ENCODE results near the gene TCF4. TPM values are rescaled to one million over a fixed set of nuclear protein-coding genes. Genes with fewer than 3 reads are reported as not detected.

The TCF4 gene
- total RNA-seq, 1 experiment from 2014 or later = 2.3 TPM

- no peaks in the 10 kb centered on the region for H3K9me3 ChIP-seq (ENCODE audit: control insufficient read depth, insufficient read depth, low read depth, low read length)
- CTCF ChIA-PET = interaction anchor here (0.5 kb wide), 1 partner anchor 390 kb away, joined by 5 read pairs; no protein-coding TSS in a partner anchor
- no TSS peak for BruUV-seq (replicated peaks)
- no peaks in the 10 kb centered on the region for H3K27me3 ChIP-seq (ENCODE audit: control insufficient read depth, insufficient read depth, low read length)
- intact Hi-C loops (cut with micrococcal nuclease; ENCODE audit: unreplicated experiment) = no loop called here
- no peaks in the 10 kb centered on the region for H3K36me3 ChIP-seq (ENCODE audit: control insufficient read depth, insufficient read depth, low read length)
- peaks cover 9% of the 10 kb centered on the region for H3K4me1 ChIP-seq (ENCODE audit: control insufficient read depth, insufficient read depth, low read length)
- peak overlapping the region in 1 of 2 experiments; percentile 25; a peak in 3 of 4 replicates for H3K4me3 ChIP-seq (ENCODE audit: low read depth in 2 of 2, low read length in 2 of 2)
- TF ChIP-seq POLR2AphosphoS5 (IDR thresholded peaks at IDR 0.05; ENCODE audit: low read depth, low read length) = no peak
- POLR2A ChIA-PET = no interaction called here
- H3K27ac ChIP-seq (ENCODE audit: low read length) = peak overlapping the region; percentile 90
- DNase-seq (ENCODE audit: low read depth, low spot score) = no peak
- ATAC-seq = no peak
- in situ Hi-C loops (cut with HindIII; ENCODE audit: low pct_unique_long_range_greater_than_20kb, low sequenced_read_pairs) = no loop called here
Measured at GRCh38 chr18:55400590-55401541, 187.1 kb downstream of the TCF4 start.

- ATAC-seq (no peak), DNase-seq (ENCODE audit: low read depth, low spot score) (no peak)
- no peaks in the 10 kb centered on the region for H3K27me3 ChIP-seq (ENCODE audit: control insufficient read depth, insufficient read depth, low read length)
- intact Hi-C loops (cut with micrococcal nuclease; ENCODE audit: unreplicated experiment) = no loop called here
- no peaks in the 10 kb centered on the region for H3K9me3 ChIP-seq (ENCODE audit: control insufficient read depth, insufficient read depth, low read depth, low read length)
- ChIA-PET POLR2A (no interaction called here), CTCF (no interaction called here)
- H3K4me1 ChIP-seq (ENCODE audit: control insufficient read depth, insufficient read depth, low read length) = peaks cover 9% of the 10 kb centered on the region
- no peak for TF ChIP-seq SIN3A (IDR thresholded peaks at IDR 0.05; ENCODE audit: borderline replicate concordance, insufficient read depth, low read depth, low read length)
- TF ChIP-seq TCF7L2 (IDR thresholded peaks at IDR 0.05; ENCODE audit: low read depth, low read length) = no peak
- TF ChIP-seq CTCF (IDR thresholded peaks at IDR 0.05) = no peak
- no peak for TF ChIP-seq POLR2AphosphoS5 (IDR thresholded peaks at IDR 0.05; ENCODE audit: low read depth, low read length)
- TF ChIP-seq, protein P1, sequence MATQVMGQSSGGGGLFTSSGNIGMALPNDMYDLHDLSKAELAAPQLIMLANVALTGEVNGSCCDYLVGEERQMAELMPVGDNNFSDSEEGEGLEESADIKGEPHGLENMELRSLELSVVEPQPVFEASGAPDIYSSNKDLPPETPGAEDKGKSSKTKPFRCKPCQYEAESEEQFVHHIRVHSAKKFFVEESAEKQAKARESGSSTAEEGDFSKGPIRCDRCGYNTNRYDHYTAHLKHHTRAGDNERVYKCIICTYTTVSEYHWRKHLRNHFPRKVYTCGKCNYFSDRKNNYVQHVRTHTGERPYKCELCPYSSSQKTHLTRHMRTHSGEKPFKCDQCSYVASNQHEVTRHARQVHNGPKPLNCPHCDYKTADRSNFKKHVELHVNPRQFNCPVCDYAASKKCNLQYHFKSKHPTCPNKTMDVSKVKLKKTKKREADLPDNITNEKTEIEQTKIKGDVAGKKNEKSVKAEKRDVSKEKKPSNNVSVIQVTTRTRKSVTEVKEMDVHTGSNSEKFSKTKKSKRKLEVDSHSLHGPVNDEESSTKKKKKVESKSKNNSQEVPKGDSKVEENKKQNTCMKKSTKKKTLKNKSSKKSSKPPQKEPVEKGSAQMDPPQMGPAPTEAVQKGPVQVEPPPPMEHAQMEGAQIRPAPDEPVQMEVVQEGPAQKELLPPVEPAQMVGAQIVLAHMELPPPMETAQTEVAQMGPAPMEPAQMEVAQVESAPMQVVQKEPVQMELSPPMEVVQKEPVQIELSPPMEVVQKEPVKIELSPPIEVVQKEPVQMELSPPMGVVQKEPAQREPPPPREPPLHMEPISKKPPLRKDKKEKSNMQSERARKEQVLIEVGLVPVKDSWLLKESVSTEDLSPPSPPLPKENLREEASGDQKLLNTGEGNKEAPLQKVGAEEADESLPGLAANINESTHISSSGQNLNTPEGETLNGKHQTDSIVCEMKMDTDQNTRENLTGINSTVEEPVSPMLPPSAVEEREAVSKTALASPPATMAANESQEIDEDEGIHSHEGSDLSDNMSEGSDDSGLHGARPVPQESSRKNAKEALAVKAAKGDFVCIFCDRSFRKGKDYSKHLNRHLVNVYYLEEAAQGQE (IDR thresholded peaks at IDR 0.05; ENCODE audit: insufficient read depth in 1 of 2, low read depth in 2 of 2, low read length in 1 of 2) = no peak
- no peak overlapping the region; a peak in 1 of 4 replicates for H3K4me3 ChIP-seq (ENCODE audit: low read depth in 2 of 2, low read length in 2 of 2)
- no peaks in the 10 kb centered on the region for H3K36me3 ChIP-seq (ENCODE audit: control insufficient read depth, insufficient read depth, low read length)
- H3K27ac ChIP-seq (ENCODE audit: low read length) = peak overlapping the region; percentile 90; the same call in 1 of the 2 replicates
- in situ Hi-C loops (cut with HindIII; ENCODE audit: low pct_unique_long_range_greater_than_20kb, low sequenced_read_pairs) = no loop called here
- BruUV-seq (replicated peaks) = no TSS peak
Measured at GRCh38 chr18:55400081-55400480, 187.9 kb downstream of the TCF4 start.

- peak overlapping the region; percentile 29; the same call in 1 of the 2 replicates for H3K27ac ChIP-seq (ENCODE audit: low read length)
- no peaks in the 10 kb centered on the region for H3K27me3 ChIP-seq (ENCODE audit: control insufficient read depth, insufficient read depth, low read length)
- ATAC-seq (no peak), DNase-seq (ENCODE audit: low read depth, low spot score) (no peak)
- no peaks in the 10 kb centered on the region for H3K36me3 ChIP-seq (ENCODE audit: control insufficient read depth, insufficient read depth, low read length)
- ChIA-PET POLR2A (no interaction called here), CTCF (no interaction called here)
- BruUV-seq (replicated peaks) = no TSS peak
- H3K4me1 ChIP-seq (ENCODE audit: control insufficient read depth, insufficient read depth, low read length) = peaks cover 9% of the 10 kb centered on the region
- in situ Hi-C loops (cut with HindIII; ENCODE audit: low pct_unique_long_range_greater_than_20kb, low sequenced_read_pairs) = no loop called here
- H3K9me3 ChIP-seq (ENCODE audit: control insufficient read depth, insufficient read depth, low read depth, low read length) = no peaks in the 10 kb centered on the region
- intact Hi-C loops (cut with micrococcal nuclease; ENCODE audit: unreplicated experiment) = no loop called here
- TF ChIP-seq TCF7L2 (IDR thresholded peaks at IDR 0.05; ENCODE audit: low read depth, low read length) = no peak
- TF ChIP-seq, protein P1 (IDR thresholded peaks at IDR 0.05; ENCODE audit: insufficient read depth in 1 of 2, low read depth in 2 of 2, low read length in 1 of 2) = no peak
- TF ChIP-seq POLR2AphosphoS5 (IDR thresholded peaks at IDR 0.05; ENCODE audit: low read depth, low read length) = no peak
- no peak for TF ChIP-seq CTCF (IDR thresholded peaks at IDR 0.05)
- no peak for TF ChIP-seq SIN3A (IDR thresholded peaks at IDR 0.05; ENCODE audit: borderline replicate concordance, insufficient read depth, low read depth, low read length)
- no peak overlapping the region for H3K4me3 ChIP-seq (ENCODE audit: low read depth in 2 of 2, low read length in 2 of 2)
Measured at GRCh38 chr18:55398858-55399257, 189.1 kb downstream of the TCF4 start.

Measured in Panc1 (cell line).